A549 (cell line): ENCODE measurements around the gene FAM9C.

Experiments
- EP300 ChIP-seq, 2 experiments: fragments of >200 bp; sonication (Bioruptor Twin); formaldehyde crosslinking; IDR thresholded peaks; 2 replicates in 1 of 2; 3 replicates in 1 of 2; pipeline ENCODE4 v1.6.1; 2016 to 2017
- KDM5A ChIP-seq: fragments of 200-600 bp; sonication (generic); IDR thresholded peaks from 2 replicates; pipeline ENCODE4 v1.6.1; 2016; ENCODE audit warnings: antibody characterized with exemption, mild to moderate bottlenecking
- MAFK ChIP-seq: fragments of 450-650 bp; IDR thresholded peaks from 2 replicates; pipeline ENCODE4 v1.6.1; 2014; ENCODE audit not compliant: partially characterized antibody
- POLR2A ChIP-seq: IDR thresholded peaks from 2 replicates; pipeline ENCODE4 v1.6.1; 2012; ENCODE audit warnings: mild to moderate bottlenecking, low read length
- REST ChIP-seq: fragments of 200-600 bp; sonication (generic); IDR thresholded peaks from 2 replicates; pipeline ENCODE4 v1.6.1; 2016; ENCODE audit warnings: antibody characterized with exemption, mild to moderate bottlenecking, moderate library complexity
- RFX5 ChIP-seq: fragments of 450-650 bp; IDR thresholded peaks from 2 replicates; pipeline ENCODE4 v1.7.1; 2014; ENCODE audit warnings: antibody characterized with exemption, mild to moderate bottlenecking, moderate library complexity
- TP53 ChIP-seq: fragments of 250-450 bp; sonication (Bioruptor Pico); IDR thresholded peaks from 2 replicates; pipeline ENCODE4 v1.5.0; 2021; ENCODE audit warnings: mild to moderate bottlenecking, moderate library complexity
- TF ChIP-seq, protein P1 (sequence below): IDR thresholded peaks from 2 replicates; pipeline ENCODE4 v1.6.1; 2012
- TF ChIP-seq, protein P2 (sequence below): IDR thresholded peaks from 2 replicates; pipeline ENCODE4 v1.6.1; 2012
- TF ChIP-seq, protein P3 (sequence below): fragments of >200 bp; sonication (Bioruptor Twin); formaldehyde crosslinking; IDR thresholded peaks from 3 replicates; pipeline ENCODE4 v1.5.1; 2016

GRCh38 chrX:13085526-13085925 lies 41.1 kb upstream of the FAM9C start:
- TF ChIP-seq, protein P1, sequence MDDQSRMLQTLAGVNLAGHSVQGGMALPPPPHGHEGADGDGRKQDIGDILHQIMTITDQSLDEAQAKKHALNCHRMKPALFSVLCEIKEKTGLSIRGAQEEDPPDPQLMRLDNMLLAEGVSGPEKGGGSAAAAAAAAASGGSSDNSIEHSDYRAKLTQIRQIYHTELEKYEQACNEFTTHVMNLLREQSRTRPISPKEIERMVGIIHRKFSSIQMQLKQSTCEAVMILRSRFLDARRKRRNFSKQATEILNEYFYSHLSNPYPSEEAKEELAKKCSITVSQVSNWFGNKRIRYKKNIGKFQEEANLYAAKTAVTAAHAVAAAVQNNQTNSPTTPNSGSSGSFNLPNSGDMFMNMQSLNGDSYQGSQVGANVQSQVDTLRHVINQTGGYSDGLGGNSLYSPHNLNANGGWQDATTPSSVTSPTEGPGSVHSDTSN: no peak
- TF ChIP-seq, protein P2, sequence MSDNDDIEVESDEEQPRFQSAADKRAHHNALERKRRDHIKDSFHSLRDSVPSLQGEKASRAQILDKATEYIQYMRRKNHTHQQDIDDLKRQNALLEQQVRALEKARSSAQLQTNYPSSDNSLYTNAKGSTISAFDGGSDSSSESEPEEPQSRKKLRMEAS: no peak
- TF ChIP-seq, protein P3, sequence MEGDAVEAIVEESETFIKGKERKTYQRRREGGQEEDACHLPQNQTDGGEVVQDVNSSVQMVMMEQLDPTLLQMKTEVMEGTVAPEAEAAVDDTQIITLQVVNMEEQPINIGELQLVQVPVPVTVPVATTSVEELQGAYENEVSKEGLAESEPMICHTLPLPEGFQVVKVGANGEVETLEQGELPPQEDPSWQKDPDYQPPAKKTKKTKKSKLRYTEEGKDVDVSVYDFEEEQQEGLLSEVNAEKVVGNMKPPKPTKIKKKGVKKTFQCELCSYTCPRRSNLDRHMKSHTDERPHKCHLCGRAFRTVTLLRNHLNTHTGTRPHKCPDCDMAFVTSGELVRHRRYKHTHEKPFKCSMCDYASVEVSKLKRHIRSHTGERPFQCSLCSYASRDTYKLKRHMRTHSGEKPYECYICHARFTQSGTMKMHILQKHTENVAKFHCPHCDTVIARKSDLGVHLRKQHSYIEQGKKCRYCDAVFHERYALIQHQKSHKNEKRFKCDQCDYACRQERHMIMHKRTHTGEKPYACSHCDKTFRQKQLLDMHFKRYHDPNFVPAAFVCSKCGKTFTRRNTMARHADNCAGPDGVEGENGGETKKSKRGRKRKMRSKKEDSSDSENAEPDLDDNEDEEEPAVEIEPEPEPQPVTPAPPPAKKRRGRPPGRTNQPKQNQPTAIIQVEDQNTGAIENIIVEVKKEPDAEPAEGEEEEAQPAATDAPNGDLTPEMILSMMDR: no peak
- TF ChIP-seq POLR2A (no peak), REST (no peak), TP53 (CRISPR knock-in tag) (no peak), MAFK (no peak), RFX5 (no peak), EP300 (IDR thresholded peaks at IDR 0.05) (no peak), KDM5A (no peak)
